ENCODE results near the gene PNPLA2.

DNA sequence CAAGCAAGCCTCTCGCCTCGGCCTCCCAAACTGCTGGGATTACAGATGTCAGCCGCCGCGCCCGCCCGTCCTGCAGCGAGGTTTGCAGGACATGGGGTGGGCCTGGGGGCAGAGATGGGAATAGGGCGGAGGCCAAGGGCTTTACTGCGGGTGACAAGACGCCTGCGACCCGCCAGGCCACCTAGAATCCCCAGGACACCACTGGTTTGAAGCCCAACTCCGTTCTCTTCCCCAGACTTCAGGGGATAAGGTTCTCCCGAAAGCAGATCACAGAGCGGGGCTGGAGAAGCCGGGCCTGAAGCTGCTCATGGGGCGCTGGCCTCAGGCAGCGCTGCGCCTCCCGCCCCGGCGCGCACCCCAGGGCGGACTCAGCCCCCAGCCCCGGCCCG, 23.3 kb downstream of the PNPLA2 start:
- no peak for TF ChIP-seq CTCF (conservative IDR thresholded peaks at IDR 0.05; ENCODE audit: low read length)
- no peak for TF ChIP-seq EZH2phosphoT487 (IDR thresholded peaks at IDR 0.05; ENCODE audit: borderline replicate concordance, low read depth, low read length)
